KMS-11 (cell line): ENCODE data around the gene CEP131.

Experiments
- H2AFZ ChIP-seq: fragments of 200-600 bp; sonication (generic); 2 replicates; pipeline ENCODE4 v1.6.1; 2016; ENCODE audit warnings: antibody characterized with exemption, mixed run types, low read depth
- H3K27ac ChIP-seq: fragments of 200-600 bp; sonication (generic); 2 replicates; pipeline ENCODE4 v1.6.1; 2016; ENCODE audit warnings: mild to moderate bottlenecking, mixed run types
- H3K27me3 ChIP-seq: fragments of 200-600 bp; sonication (generic); 2 replicates; pipeline ENCODE4 v1.6.1; 2017; ENCODE audit warnings: mild to moderate bottlenecking, low read depth, mixed run types, moderate library complexity; ENCODE audit not compliant: insufficient read depth
- H3K36me3 ChIP-seq: fragments of 200-600 bp; sonication (generic); 2 replicates; pipeline ENCODE4 v1.6.1; 2017; ENCODE audit warnings: mild to moderate bottlenecking, mixed run types; ENCODE audit not compliant: insufficient read depth
- H3K4me1 ChIP-seq: fragments of 200-600 bp; sonication (generic); 2 replicates; pipeline ENCODE4 v1.6.1; 2016; ENCODE audit warnings: mild to moderate bottlenecking, low read depth, mixed run types; ENCODE audit not compliant: poor library complexity, severe bottlenecking
- H3K4me2 ChIP-seq: fragments of 200-600 bp; sonication (generic); 2 replicates; pipeline ENCODE4 v1.7.0; 2016; ENCODE audit warnings: mild to moderate bottlenecking, mixed run types
- H3K4me3 ChIP-seq: fragments of 200-600 bp; sonication (generic); IDR thresholded peaks from 2 replicates; pipeline ENCODE4 v1.6.1; 2017; ENCODE audit warnings: low read depth, low read length, mixed read lengths; ENCODE audit not compliant: insufficient read depth
- H3K79me2 ChIP-seq: fragments of 200-600 bp; sonication (generic); 2 replicates; pipeline ENCODE4 v1.6.1; 2016; ENCODE audit warnings: low read depth, mixed run types; ENCODE audit not compliant: insufficient read depth
- H3K9ac ChIP-seq: fragments of 200-600 bp; sonication (generic); 2 replicates; pipeline ENCODE4 v1.6.1; 2016; ENCODE audit warnings: mild to moderate bottlenecking, mixed run types
- H4K20me1 ChIP-seq: fragments of 200-600 bp; sonication (generic); 2 replicates; pipeline ENCODE4 v1.6.1; 2016; ENCODE audit warnings: mild to moderate bottlenecking, mixed run types; ENCODE audit not compliant: insufficient read depth
- CTCF ChIP-seq: fragments of 200-600 bp; sonication (generic); conservative IDR thresholded peaks from 2 replicates; pipeline ENCODE4 v1.6.1; 2017; ENCODE audit warnings: low read depth, mild to moderate bottlenecking, antibody characterized with exemption, low read length, moderate library complexity, mixed read lengths

Gene CEP131

DNA sequence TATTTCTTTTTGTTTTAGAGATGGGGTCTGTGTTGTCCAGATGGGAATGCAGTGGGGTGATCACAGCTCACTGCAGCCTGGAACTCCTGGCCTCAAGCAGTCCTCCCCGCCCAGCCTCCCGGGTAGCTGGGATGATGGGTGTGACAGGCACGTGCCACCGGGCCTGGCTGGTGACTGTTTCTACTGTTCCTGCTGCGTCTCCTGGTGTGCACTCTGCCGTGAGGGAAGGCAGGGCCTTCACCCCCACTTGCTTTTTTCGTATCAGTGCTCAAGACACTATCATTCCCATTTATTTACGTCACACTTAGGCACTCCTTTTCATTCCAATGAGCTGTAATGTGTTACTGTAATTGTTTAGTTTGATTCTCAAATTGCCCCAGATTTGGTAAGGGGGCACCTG, 82.7 kb downstream of the CEP131 start:
- Histone ChIP-seq H4K20me1 (no peaks in the 10 kb centered on the region), H3K9ac (no peak overlapping the region), H2AFZ (no peak overlapping the region), H3K4me2 (no peak overlapping the region), H3K27me3 (peaks cover 79% of the 10 kb centered on the region), H3K4me3 (no peak overlapping the region), H3K36me3 (no peaks in the 10 kb centered on the region), H3K27ac (no peak overlapping the region), H3K4me1 (peaks cover 6% of the 10 kb centered on the region), H3K79me2 (no peaks in the 10 kb centered on the region)
- no peak for TF ChIP-seq CTCF
